ENCODE data around the gene LAPTM4A.
"Not testable (repeated sequence)": the region's sequence is repeated elsewhere in the genome, so short reads cannot be mapped to it uniquely, and the experiment has no call there.

LAPTM4A gene

GRCh38 chr2:20081841-20082240 lies 30.4 kb upstream of the LAPTM4A start:
- no peak overlapping the region for H3K4me3 ChIP-seq (ENCODE audit: low read depth, low read length)
- no peak for TF ChIP-seq CTCF (IDR thresholded peaks at IDR 0.05; ENCODE audit: low read depth, low read length)

- no peak overlapping the region for H3K4me3 ChIP-seq (ENCODE audit: low read depth, low read length)
- no peak for TF ChIP-seq CTCF (IDR thresholded peaks at IDR 0.05; ENCODE audit: low read depth, low read length)
Measured at GRCh38 chr2:20080839-20081415, 29.5 kb upstream of the LAPTM4A start.

- H3K4me3 ChIP-seq (ENCODE audit: low read depth, low read length): no peak overlapping the region
- no peak for TF ChIP-seq CTCF (IDR thresholded peaks at IDR 0.05; ENCODE audit: low read depth, low read length)
Measured at GRCh38 chr2:20080428-20080827, 29.0 kb upstream of the LAPTM4A start.

- no peak for TF ChIP-seq CTCF (IDR thresholded peaks at IDR 0.05; ENCODE audit: low read depth, low read length)
Measured at GRCh38 chr2:20079546-20080115, 28.2 kb upstream of the LAPTM4A start.

GRCh38 chr2:20077411-20077940 lies 26.0 kb upstream of the LAPTM4A start:
- no peak overlapping the region for H3K4me3 ChIP-seq (ENCODE audit: low read depth, low read length)
- no peak for TF ChIP-seq CTCF (IDR thresholded peaks at IDR 0.05; ENCODE audit: low read depth, low read length)

More at GRCh38 chr2:20079546-20080115, 28.2 kb upstream of the LAPTM4A start:
- no peak overlapping the region for H3K4me3 ChIP-seq (ENCODE audit: low read depth, low read length)

GRCh38 chr2:20076757-20077156 lies 25.3 kb upstream of the LAPTM4A start:
- TF ChIP-seq CTCF (IDR thresholded peaks at IDR 0.05; ENCODE audit: low read depth, low read length): no peak
- H3K4me3 ChIP-seq (ENCODE audit: low read depth, low read length): no peak overlapping the region

- TF ChIP-seq CTCF (IDR thresholded peaks at IDR 0.05; ENCODE audit: low read depth, low read length): no peak
Measured at GRCh38 chr2:20074901-20075300, 23.5 kb upstream of the LAPTM4A start.

GRCh38 chr2:20074046-20074648 lies 22.7 kb upstream of the LAPTM4A start:
- H3K4me3 ChIP-seq (ENCODE audit: low read depth, low read length): not testable (repeated sequence)

More at GRCh38 chr2:20074901-20075300, 23.5 kb upstream of the LAPTM4A start:
- no peak overlapping the region for H3K4me3 ChIP-seq (ENCODE audit: low read depth, low read length)
